ENCODE measurements around the gene IGSF9B.

DNA sequence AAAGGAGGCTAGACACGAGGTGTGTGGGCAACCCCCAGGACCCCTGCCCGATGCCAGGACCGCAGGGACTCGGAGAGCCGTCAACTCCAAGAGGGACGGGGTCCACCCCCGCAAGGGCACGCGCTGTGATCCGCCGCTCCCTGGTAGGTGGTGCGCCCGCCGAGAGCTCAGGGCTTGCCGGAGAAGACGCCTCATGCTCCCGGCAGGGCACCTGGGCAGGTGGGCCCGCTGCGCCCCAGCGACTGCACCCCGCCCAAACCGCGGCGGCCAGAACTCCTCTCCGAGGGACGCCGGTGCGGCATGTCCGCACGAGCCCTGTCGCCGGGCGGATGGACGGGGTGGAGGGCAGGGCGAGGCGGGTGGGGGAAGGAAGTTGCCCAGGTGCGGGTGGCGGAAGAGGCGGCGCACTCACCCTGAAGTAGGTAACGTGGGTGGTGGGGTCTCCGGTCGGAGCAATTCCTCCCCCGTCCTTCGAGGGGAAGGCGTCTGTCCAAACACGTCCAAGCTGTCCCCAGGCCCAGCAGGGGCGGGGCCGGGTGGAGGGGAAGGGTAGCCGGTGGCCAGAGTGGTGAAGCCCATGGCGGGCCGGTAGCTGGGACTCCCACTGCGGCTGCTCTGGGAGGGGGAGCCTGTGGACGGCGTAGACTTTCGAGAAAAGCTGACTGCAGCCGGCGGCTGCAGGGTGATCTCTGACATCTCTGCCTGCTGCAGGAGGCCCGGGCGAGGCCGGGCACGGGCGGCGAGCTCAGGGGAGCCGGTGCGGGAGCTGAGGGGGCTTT is 37.2 kb downstream of the IGSF9B start:
- no peak for TF ChIP-seq POLR2A (IDR thresholded peaks at IDR 0.05)
- TF ChIP-seq, protein P1, sequence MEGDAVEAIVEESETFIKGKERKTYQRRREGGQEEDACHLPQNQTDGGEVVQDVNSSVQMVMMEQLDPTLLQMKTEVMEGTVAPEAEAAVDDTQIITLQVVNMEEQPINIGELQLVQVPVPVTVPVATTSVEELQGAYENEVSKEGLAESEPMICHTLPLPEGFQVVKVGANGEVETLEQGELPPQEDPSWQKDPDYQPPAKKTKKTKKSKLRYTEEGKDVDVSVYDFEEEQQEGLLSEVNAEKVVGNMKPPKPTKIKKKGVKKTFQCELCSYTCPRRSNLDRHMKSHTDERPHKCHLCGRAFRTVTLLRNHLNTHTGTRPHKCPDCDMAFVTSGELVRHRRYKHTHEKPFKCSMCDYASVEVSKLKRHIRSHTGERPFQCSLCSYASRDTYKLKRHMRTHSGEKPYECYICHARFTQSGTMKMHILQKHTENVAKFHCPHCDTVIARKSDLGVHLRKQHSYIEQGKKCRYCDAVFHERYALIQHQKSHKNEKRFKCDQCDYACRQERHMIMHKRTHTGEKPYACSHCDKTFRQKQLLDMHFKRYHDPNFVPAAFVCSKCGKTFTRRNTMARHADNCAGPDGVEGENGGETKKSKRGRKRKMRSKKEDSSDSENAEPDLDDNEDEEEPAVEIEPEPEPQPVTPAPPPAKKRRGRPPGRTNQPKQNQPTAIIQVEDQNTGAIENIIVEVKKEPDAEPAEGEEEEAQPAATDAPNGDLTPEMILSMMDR (IDR thresholded peaks at IDR 0.05) = no peak

Data from body of pancreas (tissue), 4 donors.